B cell (primary cell): ENCODE results near the gene CLCNKB.

Experiments used
- EZH2 ChIP-seq: IDR thresholded peaks from 2 replicates; pipeline ENCODE4 v1.6.1; 2012; ENCODE audit warnings: borderline replicate concordance, low read depth, mild to moderate bottlenecking, moderate library complexity, low read length; ENCODE audit not compliant: insufficient read depth, poor library complexity, severe bottlenecking
- TF ChIP-seq, protein P1 (sequence below): fragments of 200-600 bp; IDR thresholded peaks from one replicate; pipeline ENCODE4 v1.8.0; 2022; ENCODE audit warnings: antibody characterized with exemption, mild to moderate bottlenecking

DNA sequence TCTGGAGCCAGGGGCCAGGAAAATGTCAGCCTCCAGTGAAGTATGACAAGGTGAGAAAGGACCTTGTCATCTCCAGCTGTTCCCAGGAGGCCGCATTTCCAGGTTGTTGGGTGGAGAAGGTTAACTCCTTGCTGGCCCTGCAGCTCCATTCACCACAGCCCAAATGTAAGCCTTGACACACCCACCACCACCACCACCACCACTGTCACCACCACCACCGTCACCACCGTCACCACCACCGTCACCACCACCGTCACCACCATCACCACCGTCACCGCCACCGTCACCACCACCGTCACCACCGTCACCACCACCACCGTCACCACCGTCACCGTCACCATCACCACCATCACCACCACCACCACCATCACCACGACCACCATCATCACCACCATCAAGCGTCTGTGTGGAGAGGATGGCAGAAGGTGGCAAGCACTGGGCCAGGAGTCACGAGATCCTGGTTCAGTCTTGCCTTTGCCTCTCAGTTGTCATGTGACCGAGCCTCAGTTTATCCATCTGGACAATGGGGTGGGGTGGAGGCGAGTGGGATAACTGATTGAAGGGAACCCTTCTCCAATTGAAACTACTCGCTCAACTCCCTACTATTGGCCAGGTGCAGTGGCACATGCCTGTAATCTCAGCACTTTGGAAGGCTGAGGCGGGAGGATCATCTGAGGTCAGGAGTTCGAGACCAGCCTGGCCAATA is 51.0 kb downstream of the CLCNKB start:
- TF ChIP-seq, protein P1, sequence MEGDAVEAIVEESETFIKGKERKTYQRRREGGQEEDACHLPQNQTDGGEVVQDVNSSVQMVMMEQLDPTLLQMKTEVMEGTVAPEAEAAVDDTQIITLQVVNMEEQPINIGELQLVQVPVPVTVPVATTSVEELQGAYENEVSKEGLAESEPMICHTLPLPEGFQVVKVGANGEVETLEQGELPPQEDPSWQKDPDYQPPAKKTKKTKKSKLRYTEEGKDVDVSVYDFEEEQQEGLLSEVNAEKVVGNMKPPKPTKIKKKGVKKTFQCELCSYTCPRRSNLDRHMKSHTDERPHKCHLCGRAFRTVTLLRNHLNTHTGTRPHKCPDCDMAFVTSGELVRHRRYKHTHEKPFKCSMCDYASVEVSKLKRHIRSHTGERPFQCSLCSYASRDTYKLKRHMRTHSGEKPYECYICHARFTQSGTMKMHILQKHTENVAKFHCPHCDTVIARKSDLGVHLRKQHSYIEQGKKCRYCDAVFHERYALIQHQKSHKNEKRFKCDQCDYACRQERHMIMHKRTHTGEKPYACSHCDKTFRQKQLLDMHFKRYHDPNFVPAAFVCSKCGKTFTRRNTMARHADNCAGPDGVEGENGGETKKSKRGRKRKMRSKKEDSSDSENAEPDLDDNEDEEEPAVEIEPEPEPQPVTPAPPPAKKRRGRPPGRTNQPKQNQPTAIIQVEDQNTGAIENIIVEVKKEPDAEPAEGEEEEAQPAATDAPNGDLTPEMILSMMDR, result no peak
- no peak for TF ChIP-seq EZH2
